ENCODE data around the gene LPP. TPM values are rescaled to one million over a fixed set of nuclear protein-coding genes. Genes with fewer than 3 reads are reported as not detected.

The LPP gene
- total RNA-seq, 1 donor from 2014 or later = 1,791 TPM

DNA sequence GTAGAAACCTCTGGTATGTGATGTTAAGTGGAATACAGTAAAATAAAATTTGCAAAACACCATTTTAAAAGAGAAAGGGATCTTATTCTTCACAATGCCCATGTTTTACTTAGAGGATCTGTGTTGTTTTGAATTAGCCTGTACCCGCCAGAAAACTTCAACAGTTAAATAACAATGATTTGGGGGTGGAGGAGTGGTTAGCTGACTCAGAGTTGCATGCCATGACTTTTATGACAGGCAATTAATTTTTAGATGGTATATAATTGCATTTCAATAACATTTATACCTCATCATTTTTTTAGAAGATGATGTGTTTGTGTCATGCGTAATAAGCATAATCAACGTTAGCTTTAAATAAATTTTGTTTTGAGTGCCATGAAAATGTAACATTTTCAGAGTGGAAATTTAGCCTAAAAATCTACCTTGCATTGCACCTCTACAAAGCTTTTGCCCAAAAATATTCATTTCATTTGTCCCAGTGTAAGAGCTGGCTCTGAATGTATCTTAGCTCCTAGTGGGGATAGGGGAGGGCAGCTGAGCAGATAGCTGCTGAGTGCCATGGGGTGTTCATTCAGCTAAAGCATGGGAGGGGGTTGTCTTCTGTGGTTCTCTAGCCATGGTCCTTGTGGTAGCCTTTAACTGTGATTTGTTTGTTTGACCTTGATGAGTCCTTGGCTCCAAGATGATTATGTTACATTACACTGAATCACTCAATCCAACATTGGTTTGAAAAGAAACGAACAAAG is 379.8 kb downstream of the LPP start:
- Histone ChIP-seq H3K36me3 (peaks cover 0 to 4% of the 10 kb centered on the region in 2 donors), H3K4me1 (peaks cover 5 to 23% of the 10 kb centered on the region in 2 donors)

GRCh38 chr3:188534633-188535032 is 380.7 kb downstream of the LPP start:
- no peak overlapping the region for H3K4me3 ChIP-seq
- no peak overlapping the region for H3K27ac ChIP-seq
- TF ChIP-seq, protein P1, sequence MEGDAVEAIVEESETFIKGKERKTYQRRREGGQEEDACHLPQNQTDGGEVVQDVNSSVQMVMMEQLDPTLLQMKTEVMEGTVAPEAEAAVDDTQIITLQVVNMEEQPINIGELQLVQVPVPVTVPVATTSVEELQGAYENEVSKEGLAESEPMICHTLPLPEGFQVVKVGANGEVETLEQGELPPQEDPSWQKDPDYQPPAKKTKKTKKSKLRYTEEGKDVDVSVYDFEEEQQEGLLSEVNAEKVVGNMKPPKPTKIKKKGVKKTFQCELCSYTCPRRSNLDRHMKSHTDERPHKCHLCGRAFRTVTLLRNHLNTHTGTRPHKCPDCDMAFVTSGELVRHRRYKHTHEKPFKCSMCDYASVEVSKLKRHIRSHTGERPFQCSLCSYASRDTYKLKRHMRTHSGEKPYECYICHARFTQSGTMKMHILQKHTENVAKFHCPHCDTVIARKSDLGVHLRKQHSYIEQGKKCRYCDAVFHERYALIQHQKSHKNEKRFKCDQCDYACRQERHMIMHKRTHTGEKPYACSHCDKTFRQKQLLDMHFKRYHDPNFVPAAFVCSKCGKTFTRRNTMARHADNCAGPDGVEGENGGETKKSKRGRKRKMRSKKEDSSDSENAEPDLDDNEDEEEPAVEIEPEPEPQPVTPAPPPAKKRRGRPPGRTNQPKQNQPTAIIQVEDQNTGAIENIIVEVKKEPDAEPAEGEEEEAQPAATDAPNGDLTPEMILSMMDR (IDR thresholded peaks at IDR 0.05) = no peak
- no peaks in the 10 kb centered on the region for H3K27me3 ChIP-seq
- peaks cover 5 to 21% of the 10 kb centered on the region in 2 donors for H3K4me1 ChIP-seq
- H3K9me3 ChIP-seq = no peaks in the 10 kb centered on the region
- no peak for DNase-seq (ENCODE audit: low spot score in 2 of 2)
- intact Hi-C loops (cut with DNase I) = no loop called here
- peaks cover 0 to 4% of the 10 kb centered on the region in 2 donors for H3K36me3 ChIP-seq

More for the DNA sequence above, 379.8 kb downstream of the LPP start:
- Histone ChIP-seq H3K4me3 (no peak overlapping the region), H3K9me3 (no peaks in the 10 kb centered on the region), H3K27ac (no peak overlapping the region), H3K27me3 (no peaks in the 10 kb centered on the region)
- intact Hi-C loops (cut with DNase I) = no loop called here
- TF ChIP-seq, protein P1 (IDR thresholded peaks at IDR 0.05) = no peak
- no peak for DNase-seq (ENCODE audit: low spot score in 2 of 2)

- Histone ChIP-seq H3K36me3 (peaks cover 0 to 2% of the 10 kb centered on the region in 2 donors), H3K4me1 (peaks cover 5 to 15% of the 10 kb centered on the region in 2 donors), H3K27me3 (no peaks in the 10 kb centered on the region), H3K4me3 (no peak overlapping the region), H3K27ac (no peak overlapping the region), H3K9me3 (no peaks in the 10 kb centered on the region)
- intact Hi-C loops (cut with DNase I) = no loop called here
- DNase-seq (ENCODE audit: low spot score in 2 of 2) = no peak
- TF ChIP-seq, protein P1 (IDR thresholded peaks at IDR 0.05) = no peak
These were observed 383.6 kb downstream of the LPP start for GRCh38 chr3:188537606-188538005.

GRCh38 chr3:188539037-188539436 is 385.1 kb downstream of the LPP start:
- no peak for DNase-seq (ENCODE audit: low spot score in 2 of 2)
- H3K27ac ChIP-seq = no peak overlapping the region
- no peaks in the 10 kb centered on the region for H3K27me3 ChIP-seq
- TF ChIP-seq, protein P1 (IDR thresholded peaks at IDR 0.05) = no peak
- peaks cover 0 to 2% of the 10 kb centered on the region in 2 donors for H3K36me3 ChIP-seq
- intact Hi-C loops (cut with DNase I) = no loop called here
- H3K4me1 ChIP-seq = peaks cover 3 to 14% of the 10 kb centered on the region in 2 donors
- no peak overlapping the region for H3K4me3 ChIP-seq
- H3K9me3 ChIP-seq = no peaks in the 10 kb centered on the region

DNA sequence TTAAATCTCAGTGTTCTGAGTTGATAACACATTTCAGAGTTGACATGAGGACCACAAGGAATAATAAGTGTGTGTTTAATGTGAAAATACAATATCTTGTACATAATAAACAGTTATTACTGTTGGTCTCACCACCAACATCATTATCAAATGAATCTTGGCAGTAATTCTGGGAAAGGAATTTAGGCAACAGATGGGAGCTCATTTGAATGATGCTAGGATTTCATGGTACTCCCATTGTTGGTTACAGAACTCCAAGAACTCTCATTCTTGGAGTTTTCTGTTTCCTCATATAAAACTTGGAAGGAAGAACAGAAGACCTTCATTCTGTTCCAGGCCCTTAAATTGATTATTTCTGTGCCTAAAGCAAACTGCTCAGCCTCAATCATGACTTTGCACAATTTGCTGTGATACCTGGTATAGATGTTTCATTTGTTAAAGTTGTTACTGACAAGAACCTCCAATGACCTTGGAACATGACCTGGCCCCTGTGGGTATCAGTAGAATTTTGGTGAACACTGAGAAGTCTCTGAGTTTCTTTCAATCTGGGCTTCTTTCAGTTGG is 385.8 kb downstream of the LPP start:
- no peaks in the 10 kb centered on the region for H3K9me3 ChIP-seq
- TF ChIP-seq, protein P1 (IDR thresholded peaks at IDR 0.05) = no peak
- peaks cover 0 to 2% of the 10 kb centered on the region in 2 donors for H3K36me3 ChIP-seq
- intact Hi-C loops (cut with DNase I) = no loop called here
- H3K27me3 ChIP-seq = no peaks in the 10 kb centered on the region
- DNase-seq (ENCODE audit: low spot score in 2 of 2) = no peak
- no peak overlapping the region for H3K27ac ChIP-seq
- H3K4me3 ChIP-seq = no peak overlapping the region
- peaks cover 0 to 10% of the 10 kb centered on the region in 2 donors for H3K4me1 ChIP-seq
